WI38 (cell line): ENCODE data around the gene PRKAR1B.
"Not testable (repeated sequence)": the region's sequence is repeated elsewhere in the genome, so short reads cannot be mapped to it uniquely, and the experiment has no call there.

Experiments
- H3K4me3 ChIP-seq: 2 replicates; pipeline ENCODE4 v1.5.1; 2011; ENCODE audit warnings: low read depth, mild to moderate bottlenecking, control low read depth, low read length
- CTCF ChIP-seq: IDR thresholded peaks from 2 replicates; pipeline ENCODE4 v1.5.1; 2012; ENCODE audit warnings: low read depth, mild to moderate bottlenecking, control low read depth, low read length

Gene PRKAR1B

DNA sequence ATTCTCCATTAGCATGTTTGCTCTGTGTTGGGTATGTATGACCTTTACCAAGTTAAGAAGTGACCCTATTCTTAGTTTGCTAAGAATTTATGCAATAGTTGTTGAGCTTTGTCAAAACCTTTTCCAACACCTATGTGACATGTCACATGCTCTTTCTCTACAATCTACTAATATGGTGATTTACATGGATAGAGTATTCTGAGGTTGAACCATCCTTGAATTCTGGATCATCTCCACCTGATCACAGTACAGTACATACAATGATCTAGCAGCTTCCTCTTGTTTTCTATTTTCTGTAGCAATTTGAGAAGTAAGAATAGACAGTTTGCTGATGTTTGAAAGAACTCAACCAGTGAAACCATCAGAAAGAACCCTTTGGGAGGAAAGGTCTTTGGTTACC, 106.2 kb downstream of the PRKAR1B start:
- TF ChIP-seq CTCF: no peak
- H3K4me3 ChIP-seq: no peak overlapping the region

GRCh38 chr7:620056-620455, 107.0 kb downstream of the PRKAR1B start:
- no peak overlapping the region for H3K4me3 ChIP-seq
- no peak for TF ChIP-seq CTCF

DNA sequence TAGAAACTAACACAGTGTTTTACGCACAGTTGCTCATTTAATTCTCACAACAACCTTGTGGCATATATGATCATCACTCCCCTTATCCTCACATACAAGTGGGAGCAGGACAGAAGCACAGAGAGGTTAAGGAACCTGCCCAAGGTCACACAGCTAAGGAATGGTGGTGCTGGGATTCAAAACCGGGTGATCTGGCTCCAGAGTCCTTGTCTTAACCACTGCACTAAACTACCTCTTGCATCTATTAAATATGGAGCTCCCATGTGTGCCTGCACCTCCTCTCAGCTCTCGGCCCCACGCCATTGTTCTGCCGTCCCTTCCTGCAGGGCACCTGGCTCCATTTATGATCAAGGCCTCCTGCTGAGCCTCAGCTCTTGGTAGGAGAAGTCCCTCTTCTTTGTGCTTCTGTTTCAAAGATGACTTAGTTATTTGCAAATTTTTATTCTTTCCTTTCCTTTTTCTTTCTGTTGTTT, 107.7 kb downstream of the PRKAR1B start:
- TF ChIP-seq CTCF: no peak
- no peak overlapping the region for H3K4me3 ChIP-seq

DNA sequence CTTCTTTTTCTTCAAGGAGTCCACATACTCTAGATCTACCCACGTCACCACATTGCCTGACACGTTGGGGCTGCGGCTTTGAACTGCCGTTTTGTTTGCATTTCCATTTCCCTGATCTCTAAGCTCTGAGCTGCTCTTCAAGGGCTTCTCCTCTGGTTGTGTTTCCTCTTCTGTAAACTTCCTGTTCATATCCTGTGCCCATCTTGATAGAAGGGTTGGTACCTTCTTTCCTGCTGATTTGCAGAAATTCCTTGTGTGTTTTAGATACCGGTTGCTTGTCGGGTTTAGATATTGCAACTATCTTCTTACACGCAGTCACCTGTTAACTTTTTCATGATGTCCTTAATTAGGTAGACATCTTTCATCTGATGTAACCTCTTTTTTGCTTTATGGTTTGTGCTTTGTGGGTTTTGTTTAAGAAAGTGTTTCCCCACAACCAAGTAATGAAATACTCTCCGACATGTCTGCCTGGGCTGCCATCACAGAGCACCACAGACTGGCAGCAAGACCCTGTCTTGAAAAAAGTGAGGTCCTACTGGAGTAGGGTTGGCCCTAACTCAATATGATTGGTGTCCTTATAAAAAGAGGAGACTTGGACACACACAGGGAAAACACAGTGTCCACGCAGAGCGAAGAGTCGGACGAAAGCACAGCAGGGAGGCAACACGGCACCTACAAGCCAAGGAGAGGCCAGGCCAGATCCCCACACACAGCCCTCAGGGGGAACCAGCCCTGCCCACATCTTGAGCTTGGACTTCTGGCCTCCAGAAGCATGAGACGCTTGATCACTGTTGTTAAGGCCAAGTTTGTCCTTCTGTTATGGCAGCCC, 108.3 kb downstream of the PRKAR1B start:
- TF ChIP-seq CTCF: no peak
- no peak overlapping the region for H3K4me3 ChIP-seq

DNA sequence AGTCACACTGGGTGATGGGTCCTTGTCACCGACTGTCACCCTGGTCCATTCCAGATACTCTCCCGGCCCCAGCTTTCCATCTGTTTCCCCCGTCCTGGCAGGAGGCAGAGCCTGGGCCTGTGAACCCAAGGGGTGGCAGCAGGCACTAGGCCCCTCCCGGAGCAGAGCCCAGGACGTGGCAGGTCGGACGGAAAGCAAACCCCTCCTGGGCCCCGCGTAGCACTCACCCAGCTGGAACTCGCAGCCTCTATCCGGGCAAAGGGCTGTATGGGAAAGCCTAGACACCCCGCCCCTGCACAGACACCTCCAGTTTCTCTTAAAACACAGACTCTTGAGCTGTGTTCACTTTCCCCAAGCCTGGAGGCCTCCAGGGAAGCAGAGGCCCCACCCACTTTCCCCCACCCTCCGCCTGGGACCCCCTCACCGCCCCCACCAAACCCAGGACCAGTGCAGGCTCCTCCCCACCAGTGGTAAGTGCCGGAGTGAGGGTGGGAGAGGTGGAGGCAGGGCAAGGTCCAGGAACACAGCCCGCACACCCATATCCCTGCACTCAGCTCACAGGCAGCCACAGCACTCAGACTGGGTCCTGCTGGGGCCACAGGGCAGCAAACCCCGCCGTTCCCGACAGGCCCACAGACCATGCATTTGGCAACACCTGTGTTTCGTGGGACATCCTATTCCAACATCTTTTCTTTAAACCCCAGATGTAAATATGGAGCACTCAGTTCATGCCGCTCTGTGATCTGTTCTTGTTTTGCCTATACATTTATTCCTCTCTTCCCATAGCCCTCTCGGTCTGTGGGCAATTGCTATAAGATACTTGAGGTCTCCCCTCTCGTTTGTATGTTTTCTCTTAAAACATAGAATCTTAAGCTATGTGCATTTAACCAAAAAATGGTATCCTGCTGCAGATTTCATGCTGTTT, 109.2 kb downstream of the PRKAR1B start:
- H3K4me3 ChIP-seq: no peak overlapping the region

GRCh38 chr7:613442-614140, 113.5 kb downstream of the PRKAR1B start:
- H3K4me3 ChIP-seq: no peak overlapping the region
- no peak for TF ChIP-seq CTCF

More for the DNA sequence above, 109.2 kb downstream of the PRKAR1B start:
- no peak for TF ChIP-seq CTCF

- not testable (repeated sequence) for H3K4me3 ChIP-seq
These were observed 115.2 kb downstream of the PRKAR1B start for GRCh38 chr7:611837-612236.
